ENCODE results near the gene ADGRL1.

DNA sequence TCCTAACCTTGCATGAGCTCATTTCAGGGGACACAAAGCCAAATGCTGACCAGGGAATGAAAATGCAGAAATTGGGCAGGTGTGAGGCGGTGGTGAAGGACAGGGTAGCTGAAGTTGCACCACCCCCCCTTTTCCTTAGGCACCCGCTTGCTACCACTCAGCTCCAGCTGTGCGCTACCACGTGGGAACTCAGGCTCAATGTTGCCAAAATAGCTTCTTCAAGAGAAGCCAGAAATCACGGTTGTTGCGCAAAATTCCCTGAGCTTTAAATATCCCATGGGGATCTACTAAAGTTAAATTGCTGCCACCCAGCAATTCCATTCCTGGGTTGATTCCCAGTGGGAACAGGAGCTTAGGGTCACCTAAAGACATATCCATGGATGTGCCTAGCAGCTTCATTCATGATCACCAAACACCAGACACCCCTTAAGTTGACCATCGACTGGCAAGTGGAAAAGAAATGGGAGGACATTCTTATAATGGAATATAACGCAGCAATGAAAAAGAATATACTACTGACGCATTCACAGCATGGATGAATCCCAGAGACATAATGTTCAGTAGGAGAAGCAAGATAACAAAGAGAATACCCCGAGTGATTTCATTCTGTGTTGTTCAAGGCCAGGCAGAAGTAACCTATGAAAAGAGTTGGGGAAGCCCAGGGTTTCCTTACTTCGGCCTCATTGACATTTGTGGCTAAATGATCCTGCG lies 12.8 kb upstream of the ADGRL1 start:
- TF ChIP-seq, protein P1, sequence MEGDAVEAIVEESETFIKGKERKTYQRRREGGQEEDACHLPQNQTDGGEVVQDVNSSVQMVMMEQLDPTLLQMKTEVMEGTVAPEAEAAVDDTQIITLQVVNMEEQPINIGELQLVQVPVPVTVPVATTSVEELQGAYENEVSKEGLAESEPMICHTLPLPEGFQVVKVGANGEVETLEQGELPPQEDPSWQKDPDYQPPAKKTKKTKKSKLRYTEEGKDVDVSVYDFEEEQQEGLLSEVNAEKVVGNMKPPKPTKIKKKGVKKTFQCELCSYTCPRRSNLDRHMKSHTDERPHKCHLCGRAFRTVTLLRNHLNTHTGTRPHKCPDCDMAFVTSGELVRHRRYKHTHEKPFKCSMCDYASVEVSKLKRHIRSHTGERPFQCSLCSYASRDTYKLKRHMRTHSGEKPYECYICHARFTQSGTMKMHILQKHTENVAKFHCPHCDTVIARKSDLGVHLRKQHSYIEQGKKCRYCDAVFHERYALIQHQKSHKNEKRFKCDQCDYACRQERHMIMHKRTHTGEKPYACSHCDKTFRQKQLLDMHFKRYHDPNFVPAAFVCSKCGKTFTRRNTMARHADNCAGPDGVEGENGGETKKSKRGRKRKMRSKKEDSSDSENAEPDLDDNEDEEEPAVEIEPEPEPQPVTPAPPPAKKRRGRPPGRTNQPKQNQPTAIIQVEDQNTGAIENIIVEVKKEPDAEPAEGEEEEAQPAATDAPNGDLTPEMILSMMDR (IDR thresholded peaks at IDR 0.05; ENCODE audit: insufficient read depth, low read length), result no peak
- no peak for TF ChIP-seq POLR2AphosphoS5 (IDR thresholded peaks at IDR 0.05; ENCODE audit: low read depth)

Data from HL-60 (cell line).